ENCODE data around the gene CENPP.
"Not testable (repeated sequence)": the region's sequence is repeated elsewhere in the genome, so short reads cannot be mapped to it uniquely, and the experiment has no call there.

Gene CENPP

DNA sequence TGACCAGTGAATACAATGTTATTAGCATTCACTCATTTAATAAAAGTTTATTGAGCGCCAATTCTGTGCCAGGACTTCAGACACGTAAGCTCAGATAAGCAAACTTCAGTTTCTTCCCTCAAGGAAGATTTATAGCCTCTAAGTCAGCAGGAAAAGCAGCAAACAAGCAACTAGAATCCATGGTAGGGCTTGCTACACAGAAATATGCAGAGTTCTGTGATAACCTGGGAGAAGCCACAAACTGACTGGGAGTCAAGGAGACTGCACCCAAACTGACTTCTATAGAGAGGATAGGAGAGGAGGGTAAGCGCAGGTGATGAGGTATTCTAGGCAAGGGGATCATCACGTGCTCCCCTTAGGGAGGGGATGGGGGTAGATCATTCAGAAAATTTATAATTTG lies 80.1 kb downstream of the CENPP start:
- no peaks in the 10 kb centered on the region for H3K36me3 ChIP-seq (ENCODE audit: control insufficient read depth in 1 of 2, insufficient read depth in 2 of 2, low read length in 2 of 2)
- H3K27me3 ChIP-seq (ENCODE audit: low read depth, low read length), result no peaks in the 10 kb centered on the region
- H3K9me3 ChIP-seq (ENCODE audit: control insufficient read depth in 1 of 2, low read length in 2 of 2), result no peaks in the 10 kb centered on the region
- H3K4me1 ChIP-seq (ENCODE audit: control insufficient read depth in 1 of 2, insufficient read depth in 2 of 2, low read length in 2 of 2), result peaks cover 6 to 17% of the 10 kb centered on the region in 2 donors
- H3K27ac ChIP-seq (ENCODE audit: low read length), result peak overlapping the region; percentile 37
- H3K4me3 ChIP-seq (ENCODE audit: low read depth in 1 of 2, low read length in 2 of 2), result peak overlapping the region in 1 of 2 donors; percentile 25

DNA sequence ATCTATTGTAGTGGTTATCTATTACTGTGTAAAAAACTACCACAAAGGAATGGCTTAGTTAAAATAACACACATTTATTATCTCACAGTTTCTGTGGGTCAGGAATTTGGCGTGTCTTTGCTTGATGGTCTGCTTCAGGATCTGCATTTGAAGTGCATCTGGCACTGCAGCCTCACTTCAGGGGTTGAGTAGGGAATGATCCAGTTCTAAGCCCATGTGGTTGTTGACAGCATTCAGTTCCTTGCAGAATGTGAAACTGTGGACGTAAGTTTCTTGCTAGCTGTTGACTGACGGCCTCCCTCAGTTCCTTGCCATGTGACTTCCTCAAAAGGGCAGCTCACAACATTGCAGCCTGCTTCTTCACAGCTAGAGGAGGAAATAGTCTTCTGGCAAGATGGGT lies 80.7 kb downstream of the CENPP start:
- peak overlapping the region; percentile 25 to 26 for H3K4me3 ChIP-seq (ENCODE audit: low read depth in 1 of 2, low read length in 2 of 2)

DNA sequence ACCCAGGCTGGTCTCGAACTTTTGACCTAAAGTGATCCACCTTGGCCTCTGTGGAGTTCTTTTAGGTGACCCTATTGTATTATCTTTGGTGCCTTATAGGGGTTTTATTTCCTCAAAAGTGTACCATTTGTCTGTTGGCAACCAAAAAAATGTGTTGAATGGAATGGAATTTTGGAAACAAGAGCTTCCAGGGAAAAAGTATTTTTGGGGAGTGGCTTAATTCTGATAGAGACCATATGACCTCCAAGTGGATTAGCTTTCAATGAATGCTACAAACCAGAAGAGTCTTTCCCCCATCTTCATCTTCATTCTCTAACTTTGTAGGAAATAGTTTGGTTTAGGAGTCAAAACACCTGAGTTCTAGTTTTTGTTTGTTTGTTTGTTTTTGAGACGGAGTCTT lies 82.1 kb downstream of the CENPP start:
- Histone ChIP-seq H3K4me3 (ENCODE audit: low read depth in 1 of 2, low read length in 2 of 2) (no peak overlapping the region), H3K9me3 (ENCODE audit: control insufficient read depth in 1 of 2, low read length in 2 of 2) (no peaks in the 10 kb centered on the region), H3K27me3 (ENCODE audit: low read depth, low read length) (no peaks in the 10 kb centered on the region), H3K27ac (ENCODE audit: low read length) (no peak overlapping the region), H3K36me3 (ENCODE audit: control insufficient read depth in 1 of 2, insufficient read depth in 2 of 2, low read length in 2 of 2) (no peaks in the 10 kb centered on the region), H3K4me1 (ENCODE audit: control insufficient read depth in 1 of 2, insufficient read depth in 2 of 2, low read length in 2 of 2) (peaks cover 6 to 17% of the 10 kb centered on the region in 2 donors)

More for the DNA sequence above, 80.7 kb downstream of the CENPP start:
- Histone ChIP-seq H3K9me3 (ENCODE audit: control insufficient read depth in 1 of 2, low read length in 2 of 2) (no peaks in the 10 kb centered on the region), H3K27me3 (ENCODE audit: low read depth, low read length) (no peaks in the 10 kb centered on the region), H3K36me3 (ENCODE audit: control insufficient read depth in 1 of 2, insufficient read depth in 2 of 2, low read length in 2 of 2) (no peaks in the 10 kb centered on the region), H3K27ac (ENCODE audit: low read length) (peak overlapping the region; percentile 37), H3K4me1 (ENCODE audit: control insufficient read depth in 1 of 2, insufficient read depth in 2 of 2, low read length in 2 of 2) (peaks cover 6 to 17% of the 10 kb centered on the region in 2 donors)

DNA sequence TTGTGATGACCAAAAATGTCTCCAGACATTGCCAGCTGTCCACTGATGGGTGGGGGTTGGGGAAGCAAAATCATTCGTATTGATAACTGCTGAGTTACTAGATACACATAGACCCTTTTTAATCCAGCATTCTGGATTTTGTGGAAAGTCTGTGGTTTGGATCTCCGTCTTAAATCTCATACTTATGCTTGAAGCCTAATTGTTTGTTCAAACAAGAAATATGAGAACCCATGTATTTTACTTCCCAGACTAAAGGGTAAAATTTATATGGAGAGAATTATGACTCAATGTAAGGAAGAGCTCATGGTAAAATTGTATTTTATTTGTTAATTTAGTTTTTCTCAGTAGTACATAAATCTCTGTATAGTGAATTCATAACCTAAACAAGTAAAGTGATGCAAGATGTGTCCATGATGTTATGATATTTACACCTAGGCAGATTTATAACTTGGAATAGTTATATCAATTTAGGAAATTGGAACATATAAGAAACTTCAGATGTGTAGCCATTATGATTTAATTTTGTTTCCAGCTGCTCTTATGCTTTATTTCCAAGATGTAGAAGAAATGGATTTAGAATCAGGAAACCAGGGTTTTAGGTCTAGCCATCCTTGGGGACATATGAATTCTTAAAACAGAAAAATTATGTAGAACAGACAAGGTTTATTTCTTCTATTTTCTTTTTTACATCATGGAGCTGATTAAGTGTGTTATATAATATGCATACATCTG lies 83.2 kb downstream of the CENPP start:
- Histone ChIP-seq H3K4me1 (ENCODE audit: control insufficient read depth in 1 of 2, insufficient read depth in 2 of 2, low read length in 2 of 2) (peaks cover 6 to 17% of the 10 kb centered on the region in 2 donors), H3K27ac (ENCODE audit: low read length) (no peak overlapping the region), H3K36me3 (ENCODE audit: control insufficient read depth in 1 of 2, insufficient read depth in 2 of 2, low read length in 2 of 2) (no peaks in the 10 kb centered on the region), H3K4me3 (ENCODE audit: low read depth in 1 of 2, low read length in 2 of 2) (no peak overlapping the region), H3K27me3 (ENCODE audit: low read depth, low read length) (no peaks in the 10 kb centered on the region), H3K9me3 (ENCODE audit: control insufficient read depth in 1 of 2, low read length in 2 of 2) (no peaks in the 10 kb centered on the region)

DNA sequence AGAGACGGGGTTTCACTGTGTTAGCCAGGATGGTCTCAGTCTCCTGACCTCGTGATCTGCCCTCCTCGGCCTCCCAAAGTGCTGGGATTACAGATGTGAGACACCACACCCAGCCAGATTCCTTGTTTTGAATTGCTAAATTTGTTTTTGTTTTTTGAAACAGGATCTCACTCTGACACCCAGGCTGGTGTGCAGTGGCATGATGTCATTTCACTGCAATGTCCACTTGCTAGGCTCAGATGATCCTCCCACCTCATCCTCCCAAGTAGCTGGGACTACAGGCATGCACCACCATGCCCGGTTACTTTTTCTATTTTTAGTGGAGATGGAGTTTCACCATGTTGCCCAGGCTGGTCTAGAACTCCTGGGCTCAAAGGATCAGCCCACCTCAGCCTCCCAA lies 85.4 kb downstream of the CENPP start:
- not testable (repeated sequence) for H3K4me3 ChIP-seq (ENCODE audit: low read depth in 1 of 2, low read length in 2 of 2); H3K9me3 ChIP-seq (ENCODE audit: control insufficient read depth in 1 of 2, low read length in 2 of 2); H3K36me3 ChIP-seq (ENCODE audit: control insufficient read depth in 1 of 2, insufficient read depth in 2 of 2, low read length in 2 of 2); H3K27ac ChIP-seq (ENCODE audit: low read length); H3K27me3 ChIP-seq (ENCODE audit: low read depth, low read length)
- H3K4me1 ChIP-seq (ENCODE audit: control insufficient read depth in 1 of 2, insufficient read depth in 2 of 2, low read length in 2 of 2), result peaks cover 0 to 12% of the 10 kb centered on the region in 2 donors

DNA sequence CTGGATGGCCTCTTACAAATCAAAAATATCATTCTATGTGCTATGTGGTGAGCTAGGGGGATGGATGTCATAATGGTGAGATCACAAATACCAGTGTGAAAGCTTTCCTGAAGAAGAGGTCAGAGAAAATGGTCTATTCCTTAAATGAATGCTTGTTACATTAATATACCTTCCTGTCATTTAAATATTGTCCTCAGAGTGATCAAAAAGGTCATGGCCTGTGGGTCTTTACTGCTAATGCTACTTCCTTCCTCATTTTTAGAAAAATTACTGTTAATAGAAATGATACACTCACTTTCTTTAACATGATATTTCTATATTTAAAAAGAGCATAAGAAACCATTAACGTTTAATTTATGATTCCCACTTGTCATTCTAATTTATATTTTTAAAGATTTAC lies 88.8 kb downstream of the CENPP start:
- Histone ChIP-seq H3K36me3 (ENCODE audit: control insufficient read depth in 1 of 2, insufficient read depth in 2 of 2, low read length in 2 of 2) (no peaks in the 10 kb centered on the region), H3K9me3 (ENCODE audit: control insufficient read depth in 1 of 2, low read length in 2 of 2) (no peaks in the 10 kb centered on the region), H3K4me1 (ENCODE audit: control insufficient read depth in 1 of 2, insufficient read depth in 2 of 2, low read length in 2 of 2) (no peaks in the 10 kb centered on the region), H3K27ac (ENCODE audit: low read length) (no peak overlapping the region), H3K27me3 (ENCODE audit: low read depth, low read length) (no peaks in the 10 kb centered on the region), H3K4me3 (ENCODE audit: low read depth in 1 of 2, low read length in 2 of 2) (no peak overlapping the region)

DNA sequence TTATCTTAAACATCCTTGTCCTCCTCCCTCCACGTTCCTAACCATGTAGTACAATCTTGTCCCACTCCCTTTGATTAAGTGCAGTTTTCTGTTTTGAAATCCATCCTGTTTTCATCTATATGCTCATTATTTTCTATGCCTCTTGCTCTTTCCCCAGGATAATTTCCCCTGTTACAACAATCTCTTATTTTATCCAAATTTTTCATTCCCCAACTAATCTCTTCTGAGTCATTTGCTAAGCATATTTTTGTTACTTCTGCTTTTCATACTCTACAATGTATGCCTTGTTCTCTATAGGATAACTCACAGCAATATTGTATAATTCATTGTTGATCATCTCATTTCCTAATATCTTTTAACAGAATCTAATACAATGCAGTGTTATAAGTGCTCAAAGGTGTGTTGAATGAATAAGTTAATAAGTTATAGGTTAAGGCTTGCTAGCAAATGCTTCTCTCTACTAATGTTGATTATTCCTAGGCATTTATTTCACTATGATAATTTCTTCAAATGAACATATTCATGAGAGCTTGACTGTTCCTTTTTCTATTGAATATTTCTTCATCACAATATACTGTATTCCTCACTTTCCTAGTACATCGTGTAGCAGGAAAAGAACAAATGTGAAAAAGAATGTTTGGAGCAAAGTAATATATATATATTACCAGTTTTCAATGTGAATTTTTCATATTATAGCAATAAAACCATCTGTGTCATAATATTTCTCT lies 97.0 kb downstream of the CENPP start:
- Histone ChIP-seq H3K36me3 (ENCODE audit: control insufficient read depth in 1 of 2, insufficient read depth in 2 of 2, low read length in 2 of 2) (no peaks in the 10 kb centered on the region), H3K27me3 (ENCODE audit: low read depth, low read length) (no peaks in the 10 kb centered on the region), H3K27ac (ENCODE audit: low read length) (no peak overlapping the region), H3K4me3 (ENCODE audit: low read depth in 1 of 2, low read length in 2 of 2) (no peak overlapping the region), H3K4me1 (ENCODE audit: control insufficient read depth in 1 of 2, insufficient read depth in 2 of 2, low read length in 2 of 2) (peaks cover 0 to 18% of the 10 kb centered on the region in 2 donors), H3K9me3 (ENCODE audit: control insufficient read depth in 1 of 2, low read length in 2 of 2) (no peaks in the 10 kb centered on the region)

DNA sequence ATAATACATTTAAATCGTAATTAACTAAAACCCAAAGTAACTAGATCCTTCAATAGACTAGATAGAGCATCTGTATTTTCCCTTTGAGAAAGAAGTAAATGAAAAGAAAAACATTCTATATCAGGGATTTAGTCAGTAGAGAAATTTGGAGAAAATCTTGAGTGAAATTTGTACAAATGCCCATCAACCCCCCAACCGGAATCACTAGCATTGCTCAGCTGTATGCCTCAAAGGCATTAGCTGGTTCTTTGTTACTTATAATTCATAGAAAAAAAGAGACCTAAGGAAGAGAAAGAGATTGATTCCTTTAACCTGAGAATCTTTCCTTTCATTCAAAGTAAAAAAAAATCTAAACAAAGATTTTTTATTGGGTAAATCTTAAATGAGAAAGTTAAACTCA lies 97.9 kb downstream of the CENPP start:
- no peak overlapping the region for H3K4me3 ChIP-seq (ENCODE audit: low read depth in 1 of 2, low read length in 2 of 2)
- no peaks in the 10 kb centered on the region for H3K36me3 ChIP-seq (ENCODE audit: control insufficient read depth in 1 of 2, insufficient read depth in 2 of 2, low read length in 2 of 2)
- peaks cover 0 to 18% of the 10 kb centered on the region in 2 donors for H3K4me1 ChIP-seq (ENCODE audit: control insufficient read depth in 1 of 2, insufficient read depth in 2 of 2, low read length in 2 of 2)
- no peak overlapping the region for H3K27ac ChIP-seq (ENCODE audit: low read length)
- H3K27me3 ChIP-seq (ENCODE audit: low read depth, low read length), result no peaks in the 10 kb centered on the region
- no peaks in the 10 kb centered on the region for H3K9me3 ChIP-seq (ENCODE audit: control insufficient read depth in 1 of 2, low read length in 2 of 2)

DNA sequence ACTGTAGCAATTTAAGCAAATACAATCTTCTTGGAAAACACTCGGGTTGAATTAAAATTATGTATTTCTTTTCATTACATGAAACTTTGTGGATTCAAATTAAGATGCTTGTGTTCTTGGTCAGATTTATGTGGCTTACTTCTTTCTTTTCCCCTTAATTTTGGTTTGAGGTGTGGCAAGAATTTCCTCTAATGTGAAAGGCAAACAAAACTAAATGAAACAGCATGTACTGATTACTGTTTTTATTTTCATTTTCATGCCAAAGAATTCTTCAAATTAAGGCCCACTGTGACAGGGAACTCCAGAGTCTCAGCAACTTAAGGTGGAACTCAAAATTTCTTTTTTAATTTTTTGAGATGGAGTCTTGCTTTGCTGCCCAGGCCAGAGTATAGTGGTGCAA lies 98.6 kb downstream of the CENPP start, which contains the start of gene OMD:
OMD (minus strand) TSS at position 132 of the 400 bp plus-strand sequence. CDS start 6,913 bp downstream, outside the sequence.
- Histone ChIP-seq H3K4me3 (ENCODE audit: low read depth in 1 of 2, low read length in 2 of 2) (peak within 1 kb of the TSS in 1 of 2 donors; percentile 24), H3K9me3 (ENCODE audit: control insufficient read depth in 1 of 2, low read length in 2 of 2) (no peaks in the 10 kb centered on the region), H3K36me3 (ENCODE audit: control insufficient read depth in 1 of 2, insufficient read depth in 2 of 2, low read length in 2 of 2) (no peaks in the 10 kb centered on the region), H3K27ac (ENCODE audit: low read length) (peak within 1 kb of the TSS; percentile 43), H3K27me3 (ENCODE audit: low read depth, low read length) (no peaks in the 10 kb centered on the region), H3K4me1 (ENCODE audit: control insufficient read depth in 1 of 2, insufficient read depth in 2 of 2, low read length in 2 of 2) (peaks cover 0 to 18% of the 10 kb centered on the region in 2 donors)

DNA sequence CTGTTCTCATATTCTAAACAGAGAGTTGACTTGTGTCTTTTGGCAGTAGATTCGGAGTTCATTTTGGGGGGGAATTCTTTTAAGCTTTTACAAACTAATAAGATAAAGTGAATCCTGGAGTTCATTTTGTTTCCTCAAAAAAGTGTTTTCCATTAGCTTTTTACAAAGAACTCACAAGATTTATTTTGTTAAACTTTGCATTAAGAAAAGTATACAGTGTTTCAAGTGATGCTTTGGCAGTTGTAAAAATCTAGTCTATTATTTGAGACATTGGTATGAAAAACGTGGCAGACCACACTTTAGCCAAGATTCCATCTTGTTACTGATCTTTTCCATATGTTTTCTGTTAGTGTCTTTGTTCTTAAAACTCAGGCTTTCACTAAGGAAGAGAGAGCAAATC lies 99.7 kb downstream of the CENPP start:
- Histone ChIP-seq H3K4me1 (ENCODE audit: control insufficient read depth in 1 of 2, insufficient read depth in 2 of 2, low read length in 2 of 2) (peaks cover 0 to 18% of the 10 kb centered on the region in 2 donors), H3K27ac (ENCODE audit: low read length) (peak overlapping the region; percentile 43), H3K9me3 (ENCODE audit: control insufficient read depth in 1 of 2, low read length in 2 of 2) (no peaks in the 10 kb centered on the region)

DNA sequence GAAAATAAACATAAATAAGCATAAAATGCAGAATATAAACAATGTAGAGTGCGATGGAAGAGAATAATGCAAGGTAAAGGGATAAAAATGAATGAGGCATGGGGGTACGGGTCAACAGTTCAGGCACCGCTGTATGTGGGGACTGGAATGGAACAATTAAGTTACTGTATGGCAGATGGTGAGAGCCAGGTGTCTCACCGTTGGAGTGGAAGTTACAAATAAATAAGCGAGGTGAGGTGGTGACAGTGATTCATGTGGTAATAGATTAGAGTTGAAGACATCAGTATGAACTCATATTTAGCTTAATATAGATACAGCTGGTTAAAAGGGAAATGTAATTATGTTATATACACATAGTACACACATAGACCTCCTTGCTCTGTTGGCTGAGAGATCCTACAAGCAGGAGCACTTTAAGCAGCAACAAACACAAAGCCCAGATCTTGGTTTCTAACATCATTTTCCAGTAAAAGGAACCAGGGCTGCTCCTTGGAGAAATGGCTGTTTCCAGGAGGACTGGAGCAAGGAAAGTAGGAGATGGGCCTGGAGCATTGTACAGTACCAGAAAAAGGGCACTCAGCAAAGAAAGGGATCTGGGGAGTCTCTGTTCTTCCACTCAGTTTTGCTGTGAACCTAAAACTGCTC lies 100.9 kb downstream of the CENPP start:
- no peak overlapping the region for H3K4me3 ChIP-seq (ENCODE audit: low read depth in 1 of 2, low read length in 2 of 2)
- H3K4me1 ChIP-seq (ENCODE audit: control insufficient read depth in 1 of 2, insufficient read depth in 2 of 2, low read length in 2 of 2), result peaks cover 0 to 18% of the 10 kb centered on the region in 2 donors
- H3K9me3 ChIP-seq (ENCODE audit: control insufficient read depth in 1 of 2, low read length in 2 of 2), result no peaks in the 10 kb centered on the region
- no peak overlapping the region for H3K27ac ChIP-seq (ENCODE audit: low read length)
- no peaks in the 10 kb centered on the region for H3K36me3 ChIP-seq (ENCODE audit: control insufficient read depth in 1 of 2, insufficient read depth in 2 of 2, low read length in 2 of 2)
- no peaks in the 10 kb centered on the region for H3K27me3 ChIP-seq (ENCODE audit: low read depth, low read length)

More for the DNA sequence above, 99.7 kb downstream of the CENPP start:
- no peaks in the 10 kb centered on the region for H3K36me3 ChIP-seq (ENCODE audit: control insufficient read depth in 1 of 2, insufficient read depth in 2 of 2, low read length in 2 of 2)
- H3K27me3 ChIP-seq (ENCODE audit: low read depth, low read length), result no peaks in the 10 kb centered on the region
- no peak overlapping the region for H3K4me3 ChIP-seq (ENCODE audit: low read depth in 1 of 2, low read length in 2 of 2)
